Measurements from ENCODE around the gene JARID2. TPM values are rescaled to one million over a fixed set of nuclear protein-coding genes. Genes with fewer than 3 reads are reported as not detected.

The JARID2 gene
- polyA plus RNA-seq, 5 donors, result 14.7 to 18.1 (median 17.7) TPM

DNA sequence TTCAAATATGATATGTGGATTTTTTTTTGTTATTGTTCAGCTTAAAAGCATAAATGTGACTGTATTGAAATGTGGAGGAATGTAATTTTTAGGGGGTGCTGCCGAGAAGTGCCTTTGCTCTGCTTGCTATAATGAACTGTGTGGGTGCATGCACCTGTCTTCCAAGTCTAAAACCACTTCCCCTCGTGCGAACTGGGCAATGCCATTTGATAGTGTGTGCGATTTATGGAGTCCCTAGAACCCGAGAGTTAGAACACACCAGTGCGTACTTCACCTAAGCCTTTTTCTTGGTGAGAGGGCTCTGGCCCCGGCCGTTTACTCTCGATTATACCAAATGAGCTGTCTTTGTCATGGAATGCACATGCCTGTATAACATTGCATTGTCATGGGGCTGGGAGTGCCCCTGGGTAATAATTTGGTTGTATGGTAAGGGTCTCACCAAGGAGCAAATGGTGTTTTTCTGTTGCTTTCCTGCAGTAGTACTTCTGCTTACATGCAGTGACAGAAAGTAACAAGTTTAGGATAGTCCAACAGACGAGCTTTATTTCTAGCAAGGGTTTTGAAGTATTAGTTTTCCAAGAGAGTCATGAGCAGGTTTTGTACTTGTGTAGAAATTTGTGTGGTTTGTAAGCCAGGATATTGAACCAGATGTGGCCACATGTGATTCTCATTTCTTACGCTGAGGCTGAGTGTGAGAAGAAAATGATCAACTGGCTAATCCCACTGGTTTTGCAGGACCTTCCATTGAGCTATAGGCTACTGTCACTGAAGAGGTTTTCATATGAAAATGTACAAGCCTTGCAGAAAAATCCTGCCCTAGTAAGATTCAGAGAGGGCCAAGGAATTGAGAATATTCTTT, 244.6 kb downstream of the JARID2 start:
- DNase-seq, result no peak

GRCh38 chr6:15491255-15491985, 245.6 kb downstream of the JARID2 start:
- peak; percentile 62 to 72 for DNase-seq

GRCh38 chr6:15491986-15492269, 246.1 kb downstream of the JARID2 start:
- no peak for DNase-seq

- no peak for DNase-seq
These were observed 247.7 kb downstream of the JARID2 start for GRCh38 chr6:15493437-15494168.

GRCh38 chr6:15495375-15495901, 249.6 kb downstream of the JARID2 start:
- DNase-seq, result no peak

- no peak for DNase-seq
These were observed 250.7 kb downstream of the JARID2 start for GRCh38 chr6:15496345-15497131.

DNA sequence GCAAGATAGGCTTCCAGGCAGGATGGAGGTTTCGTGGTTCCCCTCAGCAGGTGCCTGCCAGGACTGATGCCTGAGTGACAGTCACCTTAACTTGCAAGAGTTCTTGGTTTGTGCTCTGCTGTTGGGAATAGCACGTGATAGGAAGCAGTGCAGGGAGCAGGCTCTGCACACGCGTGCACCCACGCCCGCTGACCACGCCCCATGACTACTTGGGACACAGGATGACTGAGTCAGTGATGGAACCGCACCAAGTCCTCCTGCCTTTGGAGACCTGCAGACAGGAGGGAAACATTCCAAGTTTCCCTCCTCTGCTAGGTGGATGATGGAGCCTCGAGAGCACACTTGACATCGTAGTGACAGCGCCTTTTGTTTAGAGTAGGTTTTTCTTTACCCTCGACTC, 252.8 kb downstream of the JARID2 start:
- DNase-seq, result no peak

- no peak for DNase-seq
These were observed 253.3 kb downstream of the JARID2 start for GRCh38 chr6:15499125-15499524.

GRCh38 chr6:15499591-15499990, 253.7 kb downstream of the JARID2 start:
- no peak for DNase-seq

DNA sequence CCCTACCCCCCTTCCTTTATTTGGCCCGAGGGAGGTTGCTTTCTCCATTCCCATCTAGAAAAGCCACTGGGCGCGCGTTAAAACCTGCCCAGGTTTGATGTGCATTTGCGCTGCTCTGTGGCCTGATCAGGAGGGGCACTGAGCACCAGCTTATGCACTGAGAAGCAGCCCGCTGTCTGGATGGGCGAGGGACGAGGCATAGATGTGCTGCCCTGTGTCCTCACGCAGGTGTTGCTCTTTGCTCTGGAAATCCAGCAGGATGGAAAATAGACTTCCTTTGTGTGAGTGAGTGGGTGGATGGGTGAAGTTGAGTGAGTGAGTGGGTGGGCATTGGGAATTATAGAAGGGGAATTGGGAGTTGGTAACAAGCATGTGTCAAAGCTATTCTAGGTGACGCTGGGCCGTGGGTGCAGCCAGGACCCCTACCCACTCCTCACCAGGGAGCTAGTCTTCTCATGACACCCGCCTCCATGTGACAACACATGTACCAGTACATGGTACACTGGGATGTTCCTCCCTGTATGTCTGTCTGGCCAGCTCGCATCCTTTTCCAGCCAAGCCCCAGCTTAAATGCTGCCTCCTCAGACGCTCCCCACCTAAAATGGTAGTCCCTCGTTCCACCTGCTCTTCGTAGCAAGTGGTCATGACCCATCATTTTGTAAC, 254.3 kb downstream of the JARID2 start:
- DNase-seq, result no peak

GRCh38 chr6:15500901-15501825, 255.3 kb downstream of the JARID2 start:
- DNase-seq, result no peak

DNA sequence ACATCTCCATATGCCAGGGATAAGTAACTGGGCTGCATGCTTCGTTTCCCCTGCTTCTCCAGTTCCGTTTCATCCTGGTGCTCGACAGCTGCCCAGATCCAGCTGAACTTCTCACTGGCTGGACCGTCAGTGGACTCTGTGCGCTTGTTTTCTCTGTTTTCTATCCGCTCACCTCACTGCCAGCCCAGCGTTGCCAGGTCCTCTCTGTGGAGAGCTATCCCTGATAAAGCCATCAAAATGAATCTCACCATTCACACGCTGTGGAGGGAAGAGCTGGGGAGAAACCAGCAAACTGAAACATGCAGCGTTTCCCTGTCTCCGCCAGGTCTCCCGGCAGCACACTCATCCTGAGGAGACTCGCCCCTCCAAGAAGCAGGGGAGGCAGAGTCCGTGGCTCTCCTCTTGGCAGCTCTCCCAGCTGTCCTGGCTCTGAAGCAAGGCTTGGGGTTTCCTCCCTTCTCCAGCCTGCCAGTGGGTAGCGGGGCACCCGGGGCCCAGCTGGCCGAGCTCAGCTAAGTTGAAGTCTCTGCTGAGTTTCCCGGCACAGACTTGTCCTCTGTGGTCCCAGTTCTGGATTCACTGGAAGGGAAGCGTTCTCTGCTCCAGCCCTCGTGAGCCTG, 256.1 kb downstream of the JARID2 start:
- peak in 1 of 2 donors; percentile 44 for DNase-seq

DNA sequence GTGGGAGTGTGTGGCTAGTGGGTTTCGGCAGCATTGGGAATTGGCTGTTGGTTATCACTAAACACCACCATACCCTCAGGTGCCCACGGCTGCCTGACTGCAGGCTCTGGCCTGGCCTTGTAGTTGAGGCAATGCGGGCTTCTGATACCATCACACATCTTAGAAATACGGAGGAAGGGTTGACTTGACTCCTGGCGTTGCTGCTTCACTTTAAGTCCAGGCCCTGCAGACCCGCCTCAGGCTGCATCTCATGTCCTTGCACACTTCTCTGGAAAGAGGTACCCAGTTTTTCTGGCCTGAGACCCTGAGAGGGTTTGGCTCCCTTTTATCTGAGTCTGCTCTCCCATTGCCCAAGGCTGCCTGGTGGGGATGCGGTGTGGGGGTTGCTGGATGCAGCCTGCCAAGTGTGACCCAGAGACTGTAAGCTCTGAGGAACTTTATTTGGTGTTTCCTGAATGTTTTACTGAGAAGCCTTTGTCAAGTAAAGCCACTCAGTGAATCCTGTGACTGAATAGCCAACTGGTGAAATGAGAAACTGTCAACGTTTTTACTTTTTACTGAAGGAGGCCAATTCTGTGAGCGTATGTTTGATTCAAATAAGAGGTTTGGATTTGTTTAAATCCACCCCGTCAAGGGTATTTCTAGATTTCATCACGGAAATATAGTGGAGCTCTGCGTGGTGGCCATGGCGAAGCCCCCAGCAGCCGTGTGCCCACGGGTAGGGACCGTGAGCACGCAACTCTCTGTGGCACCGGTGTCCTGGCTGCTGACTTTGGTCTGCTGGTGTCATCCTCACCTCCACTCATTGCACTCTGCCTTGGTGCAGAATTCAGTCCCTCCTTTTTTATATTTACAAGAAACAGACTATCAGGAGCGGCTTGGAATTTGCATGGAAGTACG, 256.8 kb downstream of the JARID2 start:
- DNase-seq, result no peak

DNA sequence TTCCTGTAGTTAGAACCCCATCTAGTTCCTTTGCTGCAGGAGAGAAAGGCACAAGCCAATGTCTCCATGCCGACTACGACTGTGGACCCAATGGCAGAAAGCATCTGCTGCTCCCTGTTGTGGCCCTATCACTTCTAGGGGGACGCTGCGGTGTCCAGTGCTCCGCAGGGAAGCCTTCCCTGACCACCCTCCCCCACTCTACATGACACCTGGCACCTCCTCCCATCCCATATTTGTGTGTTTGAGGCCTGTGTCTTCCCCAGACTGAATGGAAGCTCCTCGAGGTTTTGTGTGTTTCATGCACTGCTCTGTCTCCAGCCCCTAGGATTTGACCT, 257.4 kb downstream of the JARID2 start:
- DNase-seq, result no peak

GRCh38 chr6:15504040-15504495, 258.2 kb downstream of the JARID2 start:
- DNase-seq, result no peak

DNA sequence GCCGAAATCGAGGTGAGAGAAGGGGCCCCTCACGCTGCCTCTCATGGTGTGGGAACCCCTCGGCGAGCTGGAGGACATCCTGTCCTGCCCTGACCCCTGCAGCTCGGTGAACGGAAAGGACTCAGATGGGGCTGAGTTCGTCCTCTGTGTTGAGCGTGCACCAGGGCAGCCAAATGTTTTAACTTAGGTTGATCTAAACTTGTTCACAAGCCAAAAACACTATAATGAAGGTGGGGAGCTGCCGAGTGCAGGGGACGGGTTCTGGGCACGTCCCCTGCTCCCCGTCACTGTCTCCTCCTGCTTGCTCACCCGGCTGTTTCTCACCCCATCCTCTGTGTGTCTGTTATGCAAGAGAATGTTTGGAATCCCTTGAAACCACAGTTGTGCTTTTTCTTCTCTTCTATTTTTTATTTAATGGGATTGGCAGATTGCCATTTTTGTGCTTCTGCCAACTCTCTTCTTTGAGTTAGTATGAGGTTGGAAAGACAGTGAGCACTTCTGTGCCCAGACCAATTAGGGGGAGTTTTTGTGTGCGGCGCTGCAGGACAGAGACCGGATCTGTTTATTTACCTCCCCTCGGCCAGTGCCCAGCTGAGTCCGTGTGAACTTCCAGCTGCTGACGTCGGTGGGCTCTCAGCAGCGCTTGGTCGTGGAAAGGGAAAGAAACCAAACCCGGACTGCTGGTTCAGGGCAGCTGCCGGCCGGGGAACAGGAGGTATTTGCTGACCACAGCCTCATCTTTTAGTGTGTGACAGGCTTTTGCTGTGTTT, 258.9 kb downstream of the JARID2 start:
- peak; percentile 88 for DNase-seq

DNA sequence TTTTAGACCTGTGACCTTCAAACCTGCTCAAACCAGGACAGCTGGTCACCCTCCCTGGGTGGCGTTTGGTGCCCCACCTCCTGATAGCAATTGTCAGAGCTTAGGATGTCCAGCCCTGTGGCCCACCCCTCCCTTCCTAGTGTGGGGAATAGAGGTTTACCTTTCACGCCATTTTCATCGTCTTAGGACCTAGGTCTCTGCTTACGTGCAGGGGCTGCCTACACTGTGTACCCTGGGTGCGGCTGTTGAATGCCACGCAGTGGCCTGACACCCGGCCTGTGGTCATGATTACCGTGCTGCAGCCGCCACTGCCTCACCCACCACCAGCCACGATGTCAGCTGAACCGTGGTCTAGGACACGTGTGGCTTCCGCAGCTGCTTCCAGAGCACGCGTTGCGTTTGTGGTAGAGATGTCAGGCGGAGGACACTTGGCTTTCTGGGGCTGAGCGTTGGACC, 259.6 kb downstream of the JARID2 start:
- DNase-seq, result no peak
